ENCODE measurements around the gene FAM107B. TPM values are rescaled to one million over a fixed set of nuclear protein-coding genes. Genes with fewer than 3 reads are reported as not detected.

Gene FAM107B
- polyA plus RNA-seq, 6 donors from 2014 or later: 112 to 259 (median 159) TPM

- peak overlapping the region; percentile 62 to 89 (median 82) for H3K4me3 Mint-ChIP-seq
- DNase-seq (no peak), ATAC-seq (ENCODE audit: low read depth in 2 of 2) (peak; percentile 26 to 40)
- peaks cover 9 to 13% of the 10 kb centered on the region in 2 donors for H3K36me3 Mint-ChIP-seq
- H3K27me3 Mint-ChIP-seq: no peaks in the 10 kb centered on the region
- peaks cover 79 to 95% (median 93%) of the 10 kb centered on the region in 3 donors for H3K4me1 Mint-ChIP-seq
- H3K9me3 Mint-ChIP-seq: peaks cover 0 to 2% (median 0%) of the 10 kb centered on the region in 7 donors
- H3K27ac Mint-ChIP-seq: peak overlapping the region; percentile 73 to 97 (median 93)
These were observed 213.6 kb downstream of the FAM107B start for GRCh38 chr10:14560791-14561765.

GRCh38 chr10:14560274-14560673 lies 214.4 kb downstream of the FAM107B start:
- peak overlapping the region in 6 of 8 donors; percentile 57 to 84 (median 82) for H3K4me3 Mint-ChIP-seq
- H3K9me3 Mint-ChIP-seq: no peaks in the 10 kb centered on the region
- H3K27me3 Mint-ChIP-seq: no peaks in the 10 kb centered on the region
- peak overlapping the region; percentile 17 to 97 (median 77) for H3K27ac Mint-ChIP-seq
- H3K4me1 Mint-ChIP-seq: peaks cover 81 to 95% (median 95%) of the 10 kb centered on the region in 3 donors
- ATAC-seq (ENCODE audit: low read depth in 2 of 2) (peak; percentile 8 to 30), DNase-seq (no peak)
- peaks cover 2 to 5% of the 10 kb centered on the region in 2 donors for H3K36me3 Mint-ChIP-seq

GRCh38 chr10:14558025-14558424 lies 216.7 kb downstream of the FAM107B start:
- DNase-seq (no peak), ATAC-seq (ENCODE audit: low read depth in 2 of 2) (no peak)
- Mint-ChIP-seq H3K4me1 (peaks cover 78 to 99% (median 91%) of the 10 kb centered on the region in 3 donors), H3K27ac (peak overlapping the region in 5 of 6 donors; percentile 39 to 96 (median 92)), H3K27me3 (no peaks in the 10 kb centered on the region), H3K9me3 (no peaks in the 10 kb centered on the region), H3K36me3 (peaks cover 0 to 4% of the 10 kb centered on the region in 2 donors), H3K4me3 (peak overlapping the region in 5 of 8 donors; percentile 4 to 67 (median 58))

GRCh38 chr10:14557567-14557966 lies 217.1 kb downstream of the FAM107B start:
- H3K4me3 Mint-ChIP-seq: peak overlapping the region in 4 of 8 donors; percentile 24 to 67 (median 56)
- peaks cover under 1 to 7% of the 10 kb centered on the region in 2 donors for H3K36me3 Mint-ChIP-seq
- no peaks in the 10 kb centered on the region for H3K9me3 Mint-ChIP-seq
- H3K27me3 Mint-ChIP-seq: no peaks in the 10 kb centered on the region
- H3K27ac Mint-ChIP-seq: peak overlapping the region; percentile 27 to 96 (median 88)
- H3K4me1 Mint-ChIP-seq: peaks cover 77 to 98% (median 89%) of the 10 kb centered on the region in 3 donors
- ATAC-seq (ENCODE audit: low read depth in 2 of 2) (no peak), DNase-seq (no peak)

GRCh38 chr10:14556285-14556956 lies 218.3 kb downstream of the FAM107B start:
- ATAC-seq (ENCODE audit: low read depth in 2 of 2) (peak; percentile 62 to 63), DNase-seq (peak; percentile 19)
- peaks cover 74 to 97% (median 89%) of the 10 kb centered on the region in 3 donors for H3K4me1 Mint-ChIP-seq
- peak overlapping the region; percentile 47 to 96 (median 94) for H3K27ac Mint-ChIP-seq
- H3K36me3 Mint-ChIP-seq: peaks cover 8 to 15% of the 10 kb centered on the region in 2 donors
- H3K4me3 Mint-ChIP-seq: peak overlapping the region; percentile 49 to 87 (median 74)
- no peaks in the 10 kb centered on the region for H3K27me3 Mint-ChIP-seq
- H3K9me3 Mint-ChIP-seq: no peaks in the 10 kb centered on the region

- ATAC-seq (ENCODE audit: low read depth in 2 of 2) (no peak), DNase-seq (no peak)
- H3K27me3 Mint-ChIP-seq: no peaks in the 10 kb centered on the region
- H3K27ac Mint-ChIP-seq: peak overlapping the region; percentile 81 to 96 (median 94)
- H3K36me3 Mint-ChIP-seq: peaks cover 8 to 15% of the 10 kb centered on the region in 2 donors
- H3K9me3 Mint-ChIP-seq: no peaks in the 10 kb centered on the region
- peak overlapping the region in 6 of 8 donors; percentile 49 to 87 (median 74) for H3K4me3 Mint-ChIP-seq
- H3K4me1 Mint-ChIP-seq: peaks cover 68 to 96% (median 83%) of the 10 kb centered on the region in 3 donors
These were observed 218.9 kb downstream of the FAM107B start for GRCh38 chr10:14555807-14556206.

GRCh38 chr10:14554491-14555205 lies 220.0 kb downstream of the FAM107B start:
- H3K4me1 Mint-ChIP-seq: peaks cover 63 to 89% (median 78%) of the 10 kb centered on the region in 3 donors
- peaks cover 8 to 15% of the 10 kb centered on the region in 2 donors for H3K36me3 Mint-ChIP-seq
- peak; percentile 66 to 72 for ATAC-seq (ENCODE audit: low read depth in 2 of 2)
- H3K27me3 Mint-ChIP-seq: no peaks in the 10 kb centered on the region
- H3K4me3 Mint-ChIP-seq: peak overlapping the region; percentile 8 to 80 (median 74)
- H3K9me3 Mint-ChIP-seq: no peaks in the 10 kb centered on the region
- peak overlapping the region; percentile 12 to 89 (median 77) for H3K27ac Mint-ChIP-seq
- peak; percentile 40 for DNase-seq

- no peak for ATAC-seq (ENCODE audit: low read depth in 2 of 2)
- Mint-ChIP-seq H3K27ac (peak overlapping the region; percentile 13 to 89 (median 77)), H3K4me3 (peak overlapping the region; percentile 8 to 80 (median 74)), H3K36me3 (peaks cover 8 to 15% of the 10 kb centered on the region in 2 donors), H3K9me3 (no peaks in the 10 kb centered on the region), H3K4me1 (peaks cover 62 to 89% (median 80%) of the 10 kb centered on the region in 3 donors), H3K27me3 (no peaks in the 10 kb centered on the region)
- DNase-seq: no peak
These were observed 220.6 kb downstream of the FAM107B start for GRCh38 chr10:14554091-14554490.

- DNase-seq: no peak
- Mint-ChIP-seq H3K27ac (peak overlapping the region in 5 of 6 donors; percentile 56 to 90 (median 85)), H3K4me3 (peak overlapping the region in 7 of 8 donors; percentile 40 to 77 (median 49)), H3K36me3 (peaks cover 8 to 15% of the 10 kb centered on the region in 2 donors), H3K9me3 (no peaks in the 10 kb centered on the region), H3K4me1 (peaks cover 60 to 87% (median 78%) of the 10 kb centered on the region in 3 donors), H3K27me3 (no peaks in the 10 kb centered on the region)
- no peak for ATAC-seq (ENCODE audit: low read depth in 2 of 2)
These were observed 221.2 kb downstream of the FAM107B start for GRCh38 chr10:14553448-14553847.

GRCh38 chr10:14552015-14552414 lies 222.7 kb downstream of the FAM107B start:
- H3K9me3 Mint-ChIP-seq: no peaks in the 10 kb centered on the region
- H3K27me3 Mint-ChIP-seq: no peaks in the 10 kb centered on the region
- peaks cover 57 to 87% (median 76%) of the 10 kb centered on the region in 3 donors for H3K4me1 Mint-ChIP-seq
- H3K4me3 Mint-ChIP-seq: peak overlapping the region in 2 of 8 donors; percentile 4 to 26
- no peak for DNase-seq
- no peak for ATAC-seq (ENCODE audit: low read depth in 2 of 2)
- H3K27ac Mint-ChIP-seq: peak overlapping the region; percentile 35 to 89 (median 67)
- peaks cover 15 to 21% of the 10 kb centered on the region in 2 donors for H3K36me3 Mint-ChIP-seq

GRCh38 chr10:14550471-14550981 lies 224.2 kb downstream of the FAM107B start:
- H3K27me3 Mint-ChIP-seq: no peaks in the 10 kb centered on the region
- peak overlapping the region in 5 of 6 donors; percentile 6 to 94 (median 73) for H3K27ac Mint-ChIP-seq
- H3K36me3 Mint-ChIP-seq: peaks cover 15 to 32% of the 10 kb centered on the region in 2 donors
- H3K4me3 Mint-ChIP-seq: no peak overlapping the region
- no peaks in the 10 kb centered on the region for H3K9me3 Mint-ChIP-seq
- H3K4me1 Mint-ChIP-seq: peaks cover 57 to 87% (median 75%) of the 10 kb centered on the region in 3 donors
- ATAC-seq (ENCODE audit: low read depth in 2 of 2) (no peak), DNase-seq (no peak)

- peaks cover 58 to 85% (median 79%) of the 10 kb centered on the region in 3 donors for H3K4me1 Mint-ChIP-seq
- H3K36me3 Mint-ChIP-seq: peaks cover 15 to 32% of the 10 kb centered on the region in 2 donors
- peak overlapping the region in 4 of 6 donors; percentile 64 to 93 (median 74) for H3K27ac Mint-ChIP-seq
- H3K4me3 Mint-ChIP-seq: no peak overlapping the region
- H3K9me3 Mint-ChIP-seq: no peaks in the 10 kb centered on the region
- DNase-seq (no peak), ATAC-seq (ENCODE audit: low read depth in 2 of 2) (no peak)
- H3K27me3 Mint-ChIP-seq: no peaks in the 10 kb centered on the region
These were observed 225.2 kb downstream of the FAM107B start for GRCh38 chr10:14549496-14549895.
